Right atrium auricular region (tissue), 2 donors: ENCODE measurements around the gene MICAL3. TPM values are rescaled to one million over a fixed set of nuclear protein-coding genes. Genes with fewer than 3 reads are reported as not detected.

Experiments used
- DNase-seq: peaks from one replicate; pipeline ENCODE4 v3.0.0-alpha.2; 2019; ENCODE audit warnings: low spot score
- H3K27ac ChIP-seq, 2 donors: fragments of 200-600 bp; sonication (generic); 1 replicate in 1 of 2; 2 replicates in 1 of 2; pipeline ENCODE4 v1.5.1; 2016 to 2019
- H3K27me3 ChIP-seq, 2 donors: fragments of 200-600 bp; sonication (generic); one replicate each; pipeline versions ENCODE4 v1.5.1 to v1.6.0; 2017 to 2019
- H3K36me3 ChIP-seq: fragments of 200-600 bp; sonication (generic); one replicate; pipeline ENCODE4 v1.5.1; 2016
- H3K4me1 ChIP-seq, 2 donors: fragments of 200-600 bp; sonication (generic); one replicate each; pipeline versions ENCODE4 v1.5.1 to v1.6.0; 2017 to 2019
- H3K4me3 ChIP-seq, 2 donors: fragments of 200-600 bp; sonication (generic); 1 replicate in 1 of 2; 2 replicates in 1 of 2; pipeline ENCODE4 v1.5.1; 2017 to 2019; ENCODE audit warnings: mild to moderate bottlenecking in 1 of 2, moderate library complexity in 1 of 2
- H3K9me3 ChIP-seq, 2 donors: fragments of 200-600 bp; sonication (generic); one replicate each; pipeline ENCODE4 v1.5.1; 2019
- total RNA-seq, 2 donors: library from RNA; depleted of rRNA; stranded (reverse); fragments of >200 nt; gene quantifications; one replicate each; pipeline ENCODE4 v1.1.0, GENCODE V29; 2016
- TF ChIP-seq, protein P1 (sequence below), 2 donors: fragments of 200-600 bp; sonication (generic); IDR thresholded peaks; one replicate each; pipeline ENCODE4 v1.5.1; 2019; ENCODE audit warnings: antibody characterized with exemption in 2 of 2

Gene MICAL3
- total RNA-seq, 2 donors from 2014 or later, result 42.5 to 45.1 TPM

DNA sequence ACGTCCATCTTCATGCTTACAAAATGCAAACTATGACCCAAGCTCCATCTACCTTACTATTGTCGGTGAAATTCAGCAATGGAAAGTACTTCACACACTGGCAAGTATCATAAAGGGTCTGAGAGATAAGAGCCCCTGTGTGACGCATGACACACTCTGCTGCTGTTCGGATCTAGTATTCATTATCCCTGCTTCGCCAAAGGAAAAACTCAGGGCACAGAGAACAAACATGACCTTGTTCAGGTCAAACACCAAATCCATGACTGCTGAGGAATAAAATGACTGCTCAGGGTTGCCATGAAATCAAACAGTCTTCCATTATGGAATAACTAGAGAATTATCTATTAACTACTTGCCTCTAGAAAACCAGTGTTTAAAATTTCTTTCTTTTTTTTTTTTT lies 73.0 kb downstream of the MICAL3 start:
- Histone ChIP-seq H3K27me3 (no peaks in the 10 kb centered on the region), H3K9me3 (no peaks in the 10 kb centered on the region), H3K4me1 (peaks cover 0 to 69% of the 10 kb centered on the region in 2 donors), H3K27ac (peak overlapping the region; percentile 76 to 85), H3K4me3 (no peak overlapping the region), H3K36me3 (no peaks in the 10 kb centered on the region)
- DNase-seq, result no peak
- TF ChIP-seq, protein P1, sequence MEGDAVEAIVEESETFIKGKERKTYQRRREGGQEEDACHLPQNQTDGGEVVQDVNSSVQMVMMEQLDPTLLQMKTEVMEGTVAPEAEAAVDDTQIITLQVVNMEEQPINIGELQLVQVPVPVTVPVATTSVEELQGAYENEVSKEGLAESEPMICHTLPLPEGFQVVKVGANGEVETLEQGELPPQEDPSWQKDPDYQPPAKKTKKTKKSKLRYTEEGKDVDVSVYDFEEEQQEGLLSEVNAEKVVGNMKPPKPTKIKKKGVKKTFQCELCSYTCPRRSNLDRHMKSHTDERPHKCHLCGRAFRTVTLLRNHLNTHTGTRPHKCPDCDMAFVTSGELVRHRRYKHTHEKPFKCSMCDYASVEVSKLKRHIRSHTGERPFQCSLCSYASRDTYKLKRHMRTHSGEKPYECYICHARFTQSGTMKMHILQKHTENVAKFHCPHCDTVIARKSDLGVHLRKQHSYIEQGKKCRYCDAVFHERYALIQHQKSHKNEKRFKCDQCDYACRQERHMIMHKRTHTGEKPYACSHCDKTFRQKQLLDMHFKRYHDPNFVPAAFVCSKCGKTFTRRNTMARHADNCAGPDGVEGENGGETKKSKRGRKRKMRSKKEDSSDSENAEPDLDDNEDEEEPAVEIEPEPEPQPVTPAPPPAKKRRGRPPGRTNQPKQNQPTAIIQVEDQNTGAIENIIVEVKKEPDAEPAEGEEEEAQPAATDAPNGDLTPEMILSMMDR (IDR thresholded peaks at IDR 0.05), result no peak

DNA sequence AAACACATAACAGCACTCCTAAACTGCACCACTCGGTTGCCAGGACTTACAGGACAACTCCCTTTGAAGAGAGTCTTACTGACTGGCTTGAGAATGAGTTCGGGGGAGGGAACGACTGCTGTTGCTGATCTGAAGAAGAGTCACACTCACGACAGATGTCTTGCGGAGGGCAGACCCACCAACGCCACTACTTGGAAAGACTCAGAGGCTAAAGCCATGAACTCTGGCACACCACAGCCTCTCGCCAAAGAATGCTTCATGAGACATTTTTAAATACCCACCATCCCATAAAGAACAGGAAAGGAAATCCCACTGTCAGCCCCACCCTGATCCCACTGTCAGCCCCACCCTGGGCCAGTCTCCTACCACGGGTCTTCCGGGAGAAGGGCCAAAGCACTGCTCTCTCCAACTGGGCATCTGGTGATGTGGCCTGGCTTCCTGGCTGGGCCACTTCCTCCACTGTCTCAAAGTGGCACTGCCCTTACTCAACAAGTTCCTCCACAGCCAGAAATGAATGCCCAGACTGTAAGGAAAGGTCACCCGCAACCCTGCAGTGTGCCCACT lies 73.6 kb downstream of the MICAL3 start:
- TF ChIP-seq, protein P1 (IDR thresholded peaks at IDR 0.05), result no peak
- no peak overlapping the region for H3K4me3 ChIP-seq
- DNase-seq, result no peak
- H3K9me3 ChIP-seq, result no peaks in the 10 kb centered on the region
- peak overlapping the region; percentile 76 to 85 for H3K27ac ChIP-seq
- no peaks in the 10 kb centered on the region for H3K27me3 ChIP-seq
- H3K36me3 ChIP-seq, result no peaks in the 10 kb centered on the region
- H3K4me1 ChIP-seq, result peaks cover 0 to 69% of the 10 kb centered on the region in 2 donors

DNA sequence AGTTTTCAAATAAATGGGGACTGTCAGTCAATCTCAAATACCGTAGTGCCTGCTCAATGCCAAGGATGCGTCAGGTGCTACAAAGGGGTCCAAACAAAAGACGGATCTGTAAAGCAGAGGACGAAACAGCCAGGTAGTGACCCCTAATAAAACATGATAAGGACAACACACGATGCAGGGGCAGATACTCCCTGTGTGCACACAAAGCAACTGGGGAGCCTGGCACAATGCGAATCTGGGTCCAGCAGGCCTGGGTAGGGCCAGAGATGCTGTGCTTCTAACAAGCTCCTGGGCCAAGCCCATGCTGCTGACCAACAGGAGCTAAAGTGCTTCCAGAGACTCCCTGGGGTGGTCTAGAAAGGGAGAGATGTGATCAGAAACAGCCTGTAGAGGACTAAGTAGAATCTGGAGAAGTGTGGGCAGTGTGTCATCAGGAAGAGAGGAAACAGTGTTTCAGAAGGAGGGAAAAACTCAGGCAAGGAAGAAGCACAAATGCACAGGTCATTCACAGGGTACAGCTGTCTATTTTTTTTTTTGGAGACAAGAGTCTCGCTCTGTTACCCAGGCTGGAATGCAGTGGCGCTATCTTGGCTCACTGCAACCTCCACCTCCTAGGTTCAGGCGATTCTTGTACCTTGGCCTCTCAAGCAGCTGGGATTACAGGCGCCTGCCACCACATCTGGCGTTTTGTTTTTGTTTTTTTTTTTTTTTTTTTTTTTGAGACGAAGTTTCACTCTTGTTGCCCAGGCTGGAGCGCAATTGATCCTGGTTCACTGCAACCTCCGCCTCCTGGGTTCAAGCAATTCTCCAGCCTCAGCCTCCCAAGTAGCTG lies 74.5 kb downstream of the MICAL3 start:
- DNase-seq, result no peak
- Histone ChIP-seq H3K36me3 (no peaks in the 10 kb centered on the region), H3K9me3 (no peaks in the 10 kb centered on the region), H3K27ac (peak overlapping the region; percentile 76 to 85), H3K4me3 (no peak overlapping the region), H3K4me1 (peaks cover 0 to 72% of the 10 kb centered on the region in 2 donors), H3K27me3 (no peaks in the 10 kb centered on the region)
- TF ChIP-seq, protein P1 (IDR thresholded peaks at IDR 0.05), result no peak

GRCh38 chr22:17948101-17948500 lies 76.3 kb downstream of the MICAL3 start:
- H3K36me3 ChIP-seq, result no peaks in the 10 kb centered on the region
- DNase-seq, result no peak
- no peaks in the 10 kb centered on the region for H3K9me3 ChIP-seq
- H3K27ac ChIP-seq, result peak overlapping the region; percentile 14 to 76
- no peaks in the 10 kb centered on the region for H3K27me3 ChIP-seq
- H3K4me3 ChIP-seq, result no peak overlapping the region
- peaks cover 0 to 90% of the 10 kb centered on the region in 2 donors for H3K4me1 ChIP-seq
- TF ChIP-seq, protein P1 (IDR thresholded peaks at IDR 0.05), result no peak

DNA sequence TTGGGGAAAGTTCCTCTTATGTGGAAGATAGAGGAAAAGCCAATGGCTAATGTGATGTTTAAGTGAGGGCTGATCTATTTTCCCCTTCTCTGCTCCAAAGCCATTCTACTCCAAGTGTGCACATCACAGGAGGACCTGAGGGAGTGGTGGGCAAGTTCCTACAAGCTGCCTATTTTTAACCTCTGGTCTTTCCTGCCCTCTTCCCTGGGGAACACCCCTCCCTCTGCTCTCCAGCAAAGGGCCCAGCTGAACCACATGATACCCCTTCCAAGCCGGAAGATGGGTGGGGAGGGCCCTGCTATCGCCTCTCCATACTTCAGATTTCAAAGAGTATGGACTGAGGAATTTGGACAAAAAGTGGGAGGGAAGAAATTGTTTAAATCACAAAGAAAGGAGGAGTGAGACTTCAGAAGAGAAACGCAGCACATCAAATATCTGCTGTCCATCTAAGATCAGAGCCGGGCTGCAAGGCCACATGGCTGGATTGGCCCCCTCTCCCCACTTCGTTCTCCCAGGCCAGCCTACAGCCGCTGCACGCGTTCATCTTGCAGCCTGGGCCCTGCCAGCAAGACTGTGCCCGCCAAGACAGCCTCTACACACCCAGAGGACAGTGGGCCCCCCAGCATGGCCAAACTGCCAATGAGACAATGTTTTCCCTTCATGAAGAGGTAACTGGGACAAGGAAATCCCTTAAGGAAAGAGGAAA lies 77.5 kb downstream of the MICAL3 start:
- TF ChIP-seq, protein P1 (IDR thresholded peaks at IDR 0.05), result no peak
- no peaks in the 10 kb centered on the region for H3K36me3 ChIP-seq
- H3K4me1 ChIP-seq, result peaks cover 0 to 93% of the 10 kb centered on the region in 2 donors
- no peak overlapping the region for H3K4me3 ChIP-seq
- H3K9me3 ChIP-seq, result no peaks in the 10 kb centered on the region
- H3K27ac ChIP-seq, result peak overlapping the region; percentile 69 to 75
- DNase-seq, result no peak
- no peaks in the 10 kb centered on the region for H3K27me3 ChIP-seq
